ENCODE results near the gene EMX1. TPM values are rescaled to one million over a fixed set of nuclear protein-coding genes. Genes with fewer than 3 reads are reported as not detected.

The EMX1 gene
- total RNA-seq, 1 experiment from 2014 or later = 0.72 TPM

DNA sequence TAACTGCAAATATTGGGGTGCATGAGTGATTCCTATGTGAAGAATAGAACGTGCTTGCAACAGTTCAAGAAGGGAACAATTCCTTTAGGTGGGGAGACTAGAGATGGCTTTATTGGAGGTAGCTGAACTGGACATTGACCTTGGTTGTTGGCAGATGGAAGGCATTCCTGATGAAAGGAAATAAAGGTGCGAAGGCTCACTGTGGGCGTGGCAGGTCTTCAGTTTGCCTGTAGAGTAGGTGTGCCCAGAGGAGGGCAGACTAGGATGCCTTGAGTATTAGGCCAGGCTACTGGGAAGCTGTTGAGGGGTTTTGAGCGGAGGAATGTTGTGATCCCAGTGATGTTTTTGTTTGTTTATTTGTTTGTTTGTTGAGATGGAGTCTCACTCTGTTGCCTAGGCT is 27.3 kb upstream of the EMX1 start:
- no peak overlapping the region for H3K18ac ChIP-seq (ENCODE audit: insufficient read length, low read depth, low read length)
- H2BK120ac ChIP-seq (ENCODE audit: low read depth, low read length, poor library complexity, severe bottlenecking) = no peak overlapping the region
- peaks cover 3% of the 10 kb centered on the region; the same call in 1 of the 2 replicates for H3K27me3 ChIP-seq (ENCODE audit: insufficient read depth, low read length)
- no peaks in the 10 kb centered on the region for H4K20me1 ChIP-seq (ENCODE audit: control insufficient read depth, insufficient read depth, insufficient read length)
- H2BK20ac ChIP-seq (ENCODE audit: low read depth, low read length, poor library complexity, severe bottlenecking) = no peak overlapping the region
- TF ChIP-seq, protein P1, sequence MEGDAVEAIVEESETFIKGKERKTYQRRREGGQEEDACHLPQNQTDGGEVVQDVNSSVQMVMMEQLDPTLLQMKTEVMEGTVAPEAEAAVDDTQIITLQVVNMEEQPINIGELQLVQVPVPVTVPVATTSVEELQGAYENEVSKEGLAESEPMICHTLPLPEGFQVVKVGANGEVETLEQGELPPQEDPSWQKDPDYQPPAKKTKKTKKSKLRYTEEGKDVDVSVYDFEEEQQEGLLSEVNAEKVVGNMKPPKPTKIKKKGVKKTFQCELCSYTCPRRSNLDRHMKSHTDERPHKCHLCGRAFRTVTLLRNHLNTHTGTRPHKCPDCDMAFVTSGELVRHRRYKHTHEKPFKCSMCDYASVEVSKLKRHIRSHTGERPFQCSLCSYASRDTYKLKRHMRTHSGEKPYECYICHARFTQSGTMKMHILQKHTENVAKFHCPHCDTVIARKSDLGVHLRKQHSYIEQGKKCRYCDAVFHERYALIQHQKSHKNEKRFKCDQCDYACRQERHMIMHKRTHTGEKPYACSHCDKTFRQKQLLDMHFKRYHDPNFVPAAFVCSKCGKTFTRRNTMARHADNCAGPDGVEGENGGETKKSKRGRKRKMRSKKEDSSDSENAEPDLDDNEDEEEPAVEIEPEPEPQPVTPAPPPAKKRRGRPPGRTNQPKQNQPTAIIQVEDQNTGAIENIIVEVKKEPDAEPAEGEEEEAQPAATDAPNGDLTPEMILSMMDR (conservative IDR thresholded peaks at IDR 0.05) = no peak
- no peak overlapping the region for H3T11ph ChIP-seq (ENCODE audit: low read length)
- Mint-ChIP-seq H3K4me3 (no peak overlapping the region), H3K36me3 (ENCODE audit: insufficient read depth in 1 of 3, low read depth in 3 of 3) (no peaks in the 10 kb centered on the region; a peak in 3 of 7 replicates), H3K4me1 (peaks cover 21 to 25% of the 10 kb centered on the region in 2 experiments), H3K9me3 (no peaks in the 10 kb centered on the region), H3K27ac (no peak overlapping the region), H3K27me3 (ENCODE audit: low read depth) (peaks cover 76% of the 10 kb centered on the region)
- H2BK5ac ChIP-seq (ENCODE audit: insufficient read length, low read length) = no peak overlapping the region
- H3K79me2 ChIP-seq (ENCODE audit: insufficient read depth, low read length) = no peaks in the 10 kb centered on the region
- no peak overlapping the region for H2AFZ ChIP-seq (ENCODE audit: low read length)
- peaks cover 10% of the 10 kb centered on the region; the same call in 1 of the 2 replicates for H3K4me1 ChIP-seq (ENCODE audit: insufficient read depth, low read length)
- H3K4ac ChIP-seq (ENCODE audit: low read depth, low read length) = no peak overlapping the region
- WGBS (ENCODE audit: extremely low coverage, insufficient read length, low lambda C conversion rate) = no CpG with 5 or more reads among the region's 4 CpGs
- no peak overlapping the region for H3K14ac ChIP-seq (ENCODE audit: insufficient read depth, low read length)
- DNase-seq = no peak
- no peak overlapping the region for H3K9ac ChIP-seq (ENCODE audit: extremely low read depth, insufficient read length, low read length)
- no peak overlapping the region for H4K91ac ChIP-seq (ENCODE audit: insufficient read length, low read depth, low read length)
- H3K9me3 ChIP-seq (ENCODE audit: control insufficient read depth, low read depth, low read length) = no peaks in the 10 kb centered on the region
- no peak overlapping the region for H2AK5ac ChIP-seq (ENCODE audit: insufficient read length, low read length)
- peaks cover 5% of the 10 kb centered on the region for H3K23me2 ChIP-seq (ENCODE audit: insufficient read length, low read depth, low read length, poor library complexity, severe bottlenecking)
- H3K23ac ChIP-seq (ENCODE audit: insufficient read length, low read depth, low read length) = no peak overlapping the region
- H4K8ac ChIP-seq (replicated peaks; ENCODE audit: insufficient read length, low read depth, low read length) = no peak overlapping the region
- H4K5ac ChIP-seq (ENCODE audit: insufficient read length, low read depth, low read length) = no peak overlapping the region
- H2BK12ac ChIP-seq (ENCODE audit: insufficient read length, low read depth, low read length) = no peak overlapping the region
- no peak overlapping the region for H2BK15ac ChIP-seq (ENCODE audit: low read depth, low read length)
- H3K79me1 ChIP-seq (ENCODE audit: insufficient read depth, low read depth, low read length, poor library complexity, severe bottlenecking) = no peaks in the 10 kb centered on the region
- H3K27ac ChIP-seq (ENCODE audit: insufficient read length, low read depth, low read length) = no peak overlapping the region
- H3K4me2 ChIP-seq (ENCODE audit: insufficient read depth, insufficient read length, low read length) = no peak overlapping the region
- no peak overlapping the region for H3K56ac ChIP-seq (ENCODE audit: insufficient read length, low read depth, low read length)
